SH-SY5Y (cell line): ENCODE data around the gene CCDC39.

Experiments used
- GATA2 ChIP-seq: IDR thresholded peaks from 2 replicates; pipeline ENCODE4 v1.6.1; 2011; ENCODE audit warnings: mild to moderate bottlenecking, low read depth, low read length
- GATA3 ChIP-seq: IDR thresholded peaks from 2 replicates; pipeline ENCODE4 v1.6.1; 2011; ENCODE audit warnings: low read depth, mild to moderate bottlenecking, low read length, moderate library complexity

- TF ChIP-seq GATA2 (no peak), GATA3 (no peak)
Measured at GRCh38 chr3:180694321-180694720, 15.0 kb upstream of the CCDC39 start.
